Measurements from ENCODE around the gene LGI4. TPM values are rescaled to one million over a fixed set of nuclear protein-coding genes. Genes with fewer than 3 reads are reported as not detected.

The LGI4 gene
- total and polyA plus RNA-seq, 2 experiments from 2014 or later, result 3.4 to 4.3 TPM

- TF ChIP-seq, protein P1, sequence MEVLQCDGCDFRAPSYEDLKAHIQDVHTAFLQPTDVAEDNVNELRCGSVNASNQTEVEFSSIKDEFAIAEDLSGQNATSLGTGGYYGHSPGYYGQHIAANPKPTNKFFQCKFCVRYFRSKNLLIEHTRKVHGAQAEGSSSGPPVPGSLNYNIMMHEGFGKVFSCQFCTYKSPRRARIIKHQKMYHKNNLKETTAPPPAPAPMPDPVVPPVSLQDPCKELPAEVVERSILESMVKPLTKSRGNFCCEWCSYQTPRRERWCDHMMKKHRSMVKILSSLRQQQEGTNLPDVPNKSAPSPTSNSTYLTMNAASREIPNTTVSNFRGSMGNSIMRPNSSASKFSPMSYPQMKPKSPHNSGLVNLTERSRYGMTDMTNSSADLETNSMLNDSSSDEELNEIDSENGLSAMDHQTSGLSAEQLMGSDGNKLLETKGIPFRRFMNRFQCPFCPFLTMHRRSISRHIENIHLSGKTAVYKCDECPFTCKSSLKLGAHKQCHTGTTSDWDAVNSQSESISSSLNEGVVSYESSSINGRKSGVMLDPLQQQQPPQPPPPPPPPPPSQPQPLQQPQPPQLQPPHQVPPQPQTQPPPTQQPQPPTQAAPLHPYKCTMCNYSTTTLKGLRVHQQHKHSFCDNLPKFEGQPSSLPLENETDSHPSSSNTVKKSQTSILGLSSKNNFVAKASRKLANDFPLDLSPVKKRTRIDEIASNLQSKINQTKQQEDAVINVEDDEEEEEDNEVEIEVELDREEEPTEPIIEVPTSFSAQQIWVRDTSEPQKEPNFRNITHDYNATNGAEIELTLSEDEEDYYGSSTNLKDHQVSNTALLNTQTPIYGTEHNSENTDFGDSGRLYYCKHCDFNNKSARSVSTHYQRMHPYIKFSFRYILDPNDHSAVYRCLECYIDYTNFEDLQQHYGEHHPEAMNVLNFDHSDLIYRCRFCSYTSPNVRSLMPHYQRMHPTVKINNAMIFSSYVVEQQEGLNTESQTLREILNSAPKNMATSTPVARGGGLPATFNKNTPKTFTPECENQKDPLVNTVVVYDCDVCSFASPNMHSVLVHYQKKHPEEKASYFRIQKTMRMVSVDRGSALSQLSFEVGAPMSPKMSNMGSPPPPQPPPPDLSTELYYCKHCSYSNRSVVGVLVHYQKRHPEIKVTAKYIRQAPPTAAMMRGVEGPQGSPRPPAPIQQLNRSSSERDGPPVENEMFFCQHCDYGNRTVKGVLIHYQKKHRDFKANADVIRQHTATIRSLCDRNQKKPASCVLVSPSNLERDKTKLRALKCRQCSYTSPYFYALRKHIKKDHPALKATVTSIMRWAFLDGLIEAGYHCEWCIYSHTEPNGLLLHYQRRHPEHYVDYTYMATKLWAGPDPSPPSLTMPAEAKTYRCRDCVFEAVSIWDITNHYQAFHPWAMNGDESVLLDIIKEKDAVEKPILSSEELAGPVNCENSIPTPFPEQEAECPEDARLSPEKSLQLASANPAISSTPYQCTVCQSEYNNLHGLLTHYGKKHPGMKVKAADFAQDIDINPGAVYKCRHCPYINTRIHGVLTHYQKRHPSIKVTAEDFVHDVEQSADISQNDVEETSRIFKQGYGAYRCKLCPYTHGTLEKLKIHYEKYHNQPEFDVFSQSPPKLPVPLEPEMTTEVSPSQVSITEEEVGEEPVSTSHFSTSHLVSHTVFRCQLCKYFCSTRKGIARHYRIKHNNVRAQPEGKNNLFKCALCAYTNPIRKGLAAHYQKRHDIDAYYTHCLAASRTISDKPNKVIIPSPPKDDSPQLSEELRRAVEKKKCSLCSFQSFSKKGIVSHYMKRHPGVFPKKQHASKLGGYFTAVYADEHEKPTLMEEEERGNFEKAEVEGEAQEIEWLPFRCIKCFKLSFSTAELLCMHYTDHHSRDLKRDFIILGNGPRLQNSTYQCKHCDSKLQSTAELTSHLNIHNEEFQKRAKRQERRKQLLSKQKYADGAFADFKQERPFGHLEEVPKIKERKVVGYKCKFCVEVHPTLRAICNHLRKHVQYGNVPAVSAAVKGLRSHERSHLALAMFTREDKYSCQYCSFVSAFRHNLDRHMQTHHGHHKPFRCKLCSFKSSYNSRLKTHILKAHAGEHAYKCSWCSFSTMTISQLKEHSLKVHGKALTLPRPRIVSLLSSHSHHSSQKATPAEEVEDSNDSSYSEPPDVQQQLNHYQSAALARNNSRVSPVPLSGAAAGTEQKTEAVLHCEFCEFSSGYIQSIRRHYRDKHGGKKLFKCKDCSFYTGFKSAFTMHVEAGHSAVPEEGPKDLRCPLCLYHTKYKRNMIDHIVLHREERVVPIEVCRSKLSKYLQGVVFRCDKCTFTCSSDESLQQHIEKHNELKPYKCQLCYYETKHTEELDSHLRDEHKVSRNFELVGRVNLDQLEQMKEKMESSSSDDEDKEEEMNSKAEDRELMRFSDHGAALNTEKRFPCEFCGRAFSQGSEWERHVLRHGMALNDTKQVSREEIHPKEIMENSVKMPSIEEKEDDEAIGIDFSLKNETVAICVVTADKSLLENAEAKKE (CRISPR knock-in tag; IDR thresholded peaks at IDR 0.05), result no peak
- TF ChIP-seq EZH2phosphoT487 (IDR thresholded peaks at IDR 0.05; ENCODE audit: unreplicated experiment) (no peak), CTCF (conservative IDR thresholded peaks at IDR 0.05; ENCODE audit: low read depth in 2 of 2) (no peak; a peak in 1 of 4 replicates), EZH2 (IDR thresholded peaks at IDR 0.05; ENCODE audit: low read depth, unreplicated experiment) (no peak), POLR2AphosphoS5 (IDR thresholded peaks at IDR 0.05; ENCODE audit: low read depth) (no peak), STAT1 (IDR thresholded peaks at IDR 0.05; ENCODE audit: unreplicated experiment) (no peak)
Measured at GRCh38 chr19:35151273-35152065, 16.6 kb upstream of the LGI4 start (continued).

All from GM23338 (cell line).